ENCODE measurements around the gene GOLT1A.

GOLT1A gene

GRCh38 chr1:204161609-204162493 lies 51.9 kb downstream of the GOLT1A start:
- no peak for DNase-seq (ENCODE audit: low read depth in 2 of 2, low spot score in 1 of 2)

GRCh38 chr1:204157962-204158361 lies 55.8 kb downstream of the GOLT1A start:
- DNase-seq (ENCODE audit: low read depth in 2 of 2, low spot score in 1 of 2) = no peak

GRCh38 chr1:204155881-204156280 lies 57.9 kb downstream of the GOLT1A start:
- no peak for DNase-seq (ENCODE audit: low read depth in 2 of 2, low spot score in 1 of 2)

GRCh38 chr1:204154568-204155255 lies 59.1 kb downstream of the GOLT1A start:
- DNase-seq (ENCODE audit: low read depth in 2 of 2, low spot score in 1 of 2) = no peak

- DNase-seq (ENCODE audit: low read depth in 2 of 2, low spot score in 1 of 2) = no peak
These were observed 60.1 kb downstream of the GOLT1A start for GRCh38 chr1:204153667-204154066.

GRCh38 chr1:204152310-204153044 lies 61.3 kb downstream of the GOLT1A start:
- no peak for DNase-seq (ENCODE audit: low read depth in 2 of 2, low spot score in 1 of 2)

GRCh38 chr1:204151552-204152309 lies 62.1 kb downstream of the GOLT1A start, which contains the start of gene ETNK2:
TSS of gene ETNK2 (minus strand) at chr1:204152044. CDS start at chr1:204151852, 192 bp downstream.
- peak; percentile 22 to 28 for DNase-seq (ENCODE audit: low read depth in 2 of 2, low spot score in 1 of 2)

GRCh38 chr1:204150702-204151551 lies 62.9 kb downstream of the GOLT1A start:
- DNase-seq (ENCODE audit: low read depth in 2 of 2, low spot score in 1 of 2) = no peak

GRCh38 chr1:204149635-204150565 lies 63.9 kb downstream of the GOLT1A start:
- no peak for DNase-seq (ENCODE audit: low read depth in 2 of 2, low spot score in 1 of 2)

GRCh38 chr1:204149107-204149506 lies 64.7 kb downstream of the GOLT1A start:
- no peak for DNase-seq (ENCODE audit: low read depth in 2 of 2, low spot score in 1 of 2)
